Activated CD4-positive, CD25-positive, alpha-beta regulatory T cell treated with anti-CD3 and anti-CD28 coated beads, Interleukin-2, amount 50 U/mL, for 16 hours (primary cell): ENCODE data around the gene SOD1.
"Not testable (repeated sequence)": the region's sequence is repeated elsewhere in the genome, so short reads cannot be mapped to it uniquely, and the experiment has no call there.

Source experiments
- DNase-seq: peaks from one replicate; pipeline ENCODE4 v3.0.0-alpha.2; 2020; ENCODE audit warnings: low read depth, low spot score

SOD1 gene

GRCh38 chr21:31654821-31655580 is 4.5 kb upstream of the SOD1 start:
- not testable (repeated sequence) for DNase-seq

- DNase-seq = no peak
Observed at GRCh38 chr21:31656199-31657095, 3.0 kb upstream of the SOD1 start.

DNA sequence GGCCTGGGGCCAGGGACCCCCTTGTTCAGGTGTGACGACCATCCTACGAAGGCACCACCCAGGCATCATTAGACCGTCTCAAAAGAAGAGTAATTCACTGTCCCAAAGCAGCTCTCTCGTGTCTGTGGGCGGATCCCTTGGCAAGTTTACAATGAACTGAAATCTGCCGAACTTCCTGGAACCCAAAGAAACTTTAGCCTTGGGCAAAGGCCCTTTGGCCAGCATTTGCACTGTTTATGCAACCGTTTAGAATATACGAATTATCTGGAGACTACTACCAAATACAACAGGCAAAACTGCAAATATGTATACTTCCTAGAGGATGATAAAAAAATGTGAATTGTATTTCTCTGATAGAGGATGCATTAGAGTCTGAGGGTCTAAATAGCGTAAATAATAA is 1.4 kb upstream of the SOD1 start:
- DNase-seq = no peak

DNA sequence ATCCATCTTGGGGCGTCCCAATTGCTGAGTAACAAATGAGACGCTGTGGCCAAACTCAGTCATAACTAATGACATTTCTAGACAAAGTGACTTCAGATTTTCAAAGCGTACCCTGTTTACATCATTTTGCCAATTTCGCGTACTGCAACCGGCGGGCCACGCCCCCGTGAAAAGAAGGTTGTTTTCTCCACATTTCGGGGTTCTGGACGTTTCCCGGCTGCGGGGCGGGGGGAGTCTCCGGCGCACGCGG is 282 bp upstream of the SOD1 start:
- no peak for DNase-seq

- no peak for DNase-seq
Observed at GRCh38 chr21:31660259-31660565, 719 bp downstream of the SOD1 start.

GRCh38 chr21:31660591-31660990 is 1.1 kb downstream of the SOD1 start:
- DNase-seq = no peak

- DNase-seq = no peak
Observed at GRCh38 chr21:31663584-31664249, 4.2 kb downstream of the SOD1 start.

DNA sequence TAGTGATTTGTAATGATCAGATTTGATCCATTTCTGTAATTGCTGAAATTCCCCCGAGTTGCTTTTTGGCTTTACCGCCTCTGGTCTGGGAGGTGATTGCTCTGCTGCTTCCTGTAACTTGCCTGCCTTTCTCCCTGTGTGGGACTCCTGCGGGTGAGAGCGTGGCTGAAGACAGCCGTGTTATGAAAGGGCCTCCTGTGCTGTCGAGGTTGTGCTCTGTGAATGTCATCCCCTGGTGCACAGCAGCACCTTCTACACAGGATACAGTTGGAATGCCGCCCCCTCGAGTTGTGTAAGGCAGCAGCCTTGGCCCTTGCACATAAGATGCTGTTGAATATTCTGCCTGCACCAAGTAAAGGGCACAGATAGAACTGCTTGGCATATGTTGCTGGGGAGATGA is 5.9 kb downstream of the SOD1 start:
- no peak for DNase-seq

DNA sequence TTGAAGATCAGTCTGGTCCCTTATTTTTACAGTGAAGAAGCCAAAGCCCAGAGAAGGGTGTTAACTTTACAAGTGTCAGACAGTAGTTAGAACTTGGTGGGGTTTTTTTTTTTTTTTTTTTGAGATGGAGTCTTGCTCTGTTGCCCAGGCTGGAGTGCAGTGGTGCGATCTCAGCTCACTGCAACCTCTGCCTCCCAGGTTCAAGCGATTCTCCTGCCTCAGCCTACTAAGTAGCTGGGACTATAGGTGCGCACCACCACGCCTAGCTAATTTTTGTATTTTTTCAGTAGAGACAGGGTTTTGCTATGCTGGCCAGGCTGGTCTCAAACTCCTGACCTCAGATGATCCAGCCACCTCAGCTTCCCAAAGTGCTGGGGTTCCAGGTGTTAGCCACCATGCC is 6.4 kb downstream of the SOD1 start:
- not testable (repeated sequence) for DNase-seq

- no peak for DNase-seq
Observed at GRCh38 chr21:31666445-31667010, 7.0 kb downstream of the SOD1 start.

DNA sequence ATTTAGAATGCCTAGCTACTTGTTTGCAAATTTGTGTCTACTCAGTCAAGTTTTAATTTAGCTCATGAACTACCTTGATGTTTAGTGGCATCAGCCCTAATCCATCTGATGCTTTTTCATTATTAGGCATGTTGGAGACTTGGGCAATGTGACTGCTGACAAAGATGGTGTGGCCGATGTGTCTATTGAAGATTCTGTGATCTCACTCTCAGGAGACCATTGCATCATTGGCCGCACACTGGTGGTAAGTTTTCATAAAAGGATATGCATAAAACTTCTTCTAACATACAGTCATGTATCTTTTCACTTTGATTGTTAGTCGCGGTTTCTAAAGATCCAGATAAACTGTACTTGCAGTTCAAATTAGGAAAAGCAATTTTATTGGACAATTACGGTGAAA is 7.6 kb downstream of the SOD1 start:
- no peak for DNase-seq

- DNase-seq = no peak
Observed at GRCh38 chr21:31667639-31668038, 8.1 kb downstream of the SOD1 start.

GRCh38 chr21:31668651-31669491 is 9.4 kb downstream of the SOD1 start:
- no peak for DNase-seq

DNA sequence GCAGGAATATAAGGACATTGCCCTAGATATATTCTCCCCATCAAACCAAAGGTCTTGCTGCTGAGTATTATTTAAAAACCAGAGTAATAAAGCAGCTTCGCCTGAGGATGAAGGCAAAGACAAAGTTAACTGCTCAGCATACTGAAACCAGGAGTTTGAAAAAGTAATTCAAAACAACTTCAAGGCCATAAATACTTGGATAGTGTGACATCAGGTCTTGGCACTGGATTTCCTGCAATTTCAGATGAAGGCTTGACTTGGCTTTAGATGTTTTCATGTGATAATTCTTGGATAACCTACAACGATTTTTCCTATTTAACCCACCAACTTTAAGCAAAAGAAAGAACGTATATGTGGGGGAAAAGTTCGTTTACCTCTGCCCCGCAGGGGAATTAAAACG is 10.6 kb downstream of the SOD1 start:
- no peak for DNase-seq

GRCh38 chr21:31671146-31671716 is 11.7 kb downstream of the SOD1 start:
- no peak for DNase-seq

GRCh38 chr21:31671931-31672330 is 12.4 kb downstream of the SOD1 start:
- no peak for DNase-seq

DNA sequence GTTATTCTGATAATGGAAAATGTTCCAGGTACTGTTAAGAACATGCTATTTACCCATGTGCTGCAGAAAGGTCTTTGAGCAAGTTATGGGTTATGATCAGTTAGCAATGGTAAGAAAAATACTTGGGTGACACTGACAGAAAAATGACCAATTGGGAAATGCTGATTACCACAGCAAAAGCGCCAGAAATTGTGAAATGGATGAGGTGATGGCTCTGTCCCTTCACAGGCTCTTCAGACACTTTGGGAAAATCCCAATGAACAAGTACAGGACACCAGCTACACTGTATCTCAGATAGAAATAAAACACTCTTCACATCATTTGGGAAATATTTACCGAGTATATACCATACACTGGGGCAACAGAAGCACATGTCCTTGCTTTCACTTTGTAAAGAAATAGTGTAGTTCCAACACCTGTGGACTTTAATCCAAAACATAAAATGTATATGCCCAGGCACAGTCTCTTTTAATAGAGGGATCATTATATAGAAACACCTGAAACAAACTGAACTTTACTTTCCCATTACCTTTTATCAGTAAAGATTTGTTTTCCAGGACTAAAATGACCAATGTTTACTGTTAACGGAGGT is 13.9 kb downstream of the SOD1 start:
- DNase-seq = no peak

GRCh38 chr21:31675318-31675717 is 15.8 kb downstream of the SOD1 start:
- DNase-seq = no peak

DNA sequence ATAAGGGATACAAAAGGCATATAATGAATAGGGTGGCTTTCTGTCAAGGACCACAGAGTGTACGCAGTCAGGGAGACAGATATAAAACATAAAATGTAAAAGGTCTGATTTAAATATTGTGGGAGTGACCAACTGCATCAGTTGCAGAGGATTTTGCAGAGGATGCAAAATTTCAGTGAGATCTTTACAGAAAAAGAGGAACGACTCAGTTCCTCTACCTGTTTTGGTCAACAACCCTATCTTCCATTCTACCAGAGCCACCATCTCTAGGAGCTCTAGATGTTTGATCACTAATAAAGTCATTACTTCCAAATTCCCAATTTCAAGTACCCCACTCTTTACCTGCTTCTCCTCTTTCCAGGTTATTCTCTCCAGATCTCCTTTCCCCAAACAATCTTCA is 16.5 kb downstream of the SOD1 start:
- DNase-seq = no peak

- DNase-seq = no peak
Observed at GRCh38 chr21:31677047-31677446, 17.6 kb downstream of the SOD1 start.

DNA sequence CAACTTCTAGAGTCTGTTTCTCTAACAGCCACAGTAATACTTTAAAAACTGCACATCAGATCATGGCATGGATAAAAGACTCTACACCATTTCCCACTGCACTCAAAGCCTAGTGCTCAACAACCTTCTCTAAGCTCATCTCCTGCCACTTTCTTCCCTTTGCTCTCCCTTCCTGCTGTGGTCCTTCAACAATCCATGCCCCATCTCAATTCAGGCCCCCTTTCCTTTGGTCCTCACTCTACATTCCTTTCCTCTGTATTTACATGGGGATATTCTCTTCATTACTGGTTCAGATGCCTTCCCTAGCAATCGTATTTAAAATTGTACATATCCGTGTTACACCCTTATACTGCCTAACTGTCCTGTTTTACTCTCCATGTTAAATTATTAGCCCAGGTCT is 19.0 kb downstream of the SOD1 start:
- no peak for DNase-seq
